RWPE2 (cell line): ENCODE data around the gene EGR1.

Experiments
- ATAC-seq: fragments of 200-7000 bp; cut with Tn5 transposase; 3 replicates; pipeline ENCODE4 v1.9.1; 2021; ENCODE audit warnings: low read depth
- DNase-seq: peaks from one replicate; pipeline ENCODE4 v3.0.0-alpha.2; 2020; ENCODE audit warnings: low spot score
- H3K27ac ChIP-seq: fragments of 450-650 bp; 2 replicates; pipeline ENCODE4 v1.5.1; 2017; ENCODE audit warnings: mild to moderate bottlenecking; ENCODE audit not compliant: poor library complexity, severe bottlenecking
- H3K27me3 ChIP-seq: fragments of 250-450 bp; sonication (Bioruptor Pico); 2 replicates; pipeline ENCODE4 v1.5.1; 2021; ENCODE audit warnings: mild to moderate bottlenecking, moderate library complexity; ENCODE audit not compliant: insufficient read depth, poor library complexity, severe bottlenecking
- H3K36me3 ChIP-seq: fragments of 250-450 bp; sonication (Bioruptor Pico); 2 replicates; pipeline ENCODE4 v1.5.1; 2020; ENCODE audit warnings: low read depth, mild to moderate bottlenecking, moderate library complexity
- H3K4me1 ChIP-seq: fragments of 250-450 bp; sonication (Bioruptor Pico); 2 replicates; pipeline ENCODE4 v1.5.1; 2021; ENCODE audit warnings: mild to moderate bottlenecking, moderate library complexity; ENCODE audit not compliant: insufficient read depth, poor library complexity, severe bottlenecking
- H3K4me3 ChIP-seq: fragments of 250-450 bp; sonication (Bioruptor Pico); 2 replicates; pipeline ENCODE4 v1.5.1; 2021; ENCODE audit warnings: mild to moderate bottlenecking, moderate library complexity; ENCODE audit not compliant: severe bottlenecking
- H3K9me3 ChIP-seq: fragments of 250-450 bp; sonication (Bioruptor Pico); 2 replicates; pipeline ENCODE4 v1.5.1; 2021; ENCODE audit warnings: mild to moderate bottlenecking, moderate library complexity; ENCODE audit not compliant: severe bottlenecking
- CTCF ChIP-seq: fragments of 450-650 bp; IDR thresholded peaks from one replicate; pipeline ENCODE4 v1.5.1; 2017; ENCODE audit warnings: mild to moderate bottlenecking, moderate library complexity; ENCODE audit not compliant: poor library complexity, severe bottlenecking

EGR1 gene

GRCh38 chr5:138444078-138444773 is 21.1 kb upstream of the EGR1 start:
- Histone ChIP-seq H3K36me3 (no peaks in the 10 kb centered on the region), H3K4me1 (no peaks in the 10 kb centered on the region), H3K27ac (no peak overlapping the region), H3K4me3 (no peak overlapping the region), H3K27me3 (no peaks in the 10 kb centered on the region), H3K9me3 (no peaks in the 10 kb centered on the region)
- TF ChIP-seq CTCF, result no peak
- DNase-seq, result no peak
- no peak for ATAC-seq

- DNase-seq (no peak), ATAC-seq (no peak)
- no peak for TF ChIP-seq CTCF
- H3K27me3 ChIP-seq, result no peaks in the 10 kb centered on the region
- H3K4me3 ChIP-seq, result no peak overlapping the region
- H3K4me1 ChIP-seq, result no peaks in the 10 kb centered on the region
- H3K9me3 ChIP-seq, result no peaks in the 10 kb centered on the region
- H3K27ac ChIP-seq, result no peak overlapping the region
- no peaks in the 10 kb centered on the region for H3K36me3 ChIP-seq
These were observed 20.3 kb upstream of the EGR1 start for GRCh38 chr5:138444774-138445546.

- no peak for DNase-seq
These were observed 19.6 kb upstream of the EGR1 start for GRCh38 chr5:138445547-138446271.

GRCh38 chr5:138448070-138448469 is 17.2 kb upstream of the EGR1 start:
- H3K27me3 ChIP-seq, result no peaks in the 10 kb centered on the region
- H3K4me3 ChIP-seq, result no peak overlapping the region
- H3K27ac ChIP-seq, result no peak overlapping the region
- ATAC-seq (no peak), DNase-seq (no peak)
- H3K4me1 ChIP-seq, result no peaks in the 10 kb centered on the region
- H3K36me3 ChIP-seq, result no peaks in the 10 kb centered on the region
- H3K9me3 ChIP-seq, result no peaks in the 10 kb centered on the region
- TF ChIP-seq CTCF, result no peak

More at GRCh38 chr5:138445547-138446271, 19.6 kb upstream of the EGR1 start:
- no peaks in the 10 kb centered on the region for H3K36me3 ChIP-seq
- H3K27me3 ChIP-seq, result no peaks in the 10 kb centered on the region
- H3K4me3 ChIP-seq, result no peak overlapping the region
- TF ChIP-seq CTCF, result no peak
- H3K27ac ChIP-seq, result no peak overlapping the region
- no peaks in the 10 kb centered on the region for H3K4me1 ChIP-seq
- H3K9me3 ChIP-seq, result no peaks in the 10 kb centered on the region
- no peak for ATAC-seq
